Uterus (tissue), 4 donors: ENCODE measurements around the gene TFF1. TPM values are rescaled to one million over a fixed set of nuclear protein-coding genes. Genes with fewer than 3 reads are reported as not detected.

Experiments
- DNase-seq, 2 donors: peaks; one replicate each; pipeline ENCODE4 v3.0.0-alpha.2; 2019 to 2020
- H3K27ac ChIP-seq, 2 donors: fragments of 200-600 bp; sonication (generic); 1 replicate in 1 of 2; 2 replicates in 1 of 2; pipeline ENCODE4 v1.5.1; 2016 to 2018
- H3K27me3 ChIP-seq, 2 donors: fragments of 200-600 bp; sonication (generic); one replicate each; pipeline ENCODE4 v1.5.1; 2018 to 2019; ENCODE audit warnings: control low read depth in 1 of 2
- H3K36me3 ChIP-seq, 2 donors: fragments of 200-600 bp; sonication (generic); one replicate each; pipeline ENCODE4 v1.5.1; 2019; ENCODE audit warnings: control low read depth in 1 of 2
- H3K4me1 ChIP-seq, 2 donors: fragments of 200-600 bp; sonication (generic); one replicate each; pipeline ENCODE4 v1.5.1; 2018 to 2019; ENCODE audit warnings: control low read depth in 1 of 2
- H3K4me3 ChIP-seq, 2 donors: fragments of 200-600 bp; sonication (generic); 1 replicate in 1 of 2; 2 replicates in 1 of 2; pipeline ENCODE4 v1.5.1; 2018 to 2019; ENCODE audit warnings: mild to moderate bottlenecking in 1 of 2
- H3K9me3 ChIP-seq, 2 donors: fragments of 200-600 bp; sonication (generic); one replicate each; pipeline ENCODE4 v1.5.1; 2019; ENCODE audit warnings: control low read depth in 1 of 2
- CTCF ChIP-seq, 4 experiments: fragments of 200-600 bp in 2 of 4; fragments of 450-650 bp in 2 of 4; sonication (generic) in 2 of 4; IDR thresholded peaks; one replicate each; pipeline ENCODE4 v1.5.1; 2016 to 2019; ENCODE audit warnings: antibody characterized with exemption in 4 of 4, mild to moderate bottlenecking in 2 of 4, moderate library complexity in 1 of 4
- POLR2A ChIP-seq, 2 donors: fragments of 450-650 bp; IDR thresholded peaks; one replicate each; pipeline ENCODE4 v1.6.1; 2016; ENCODE audit warnings: antibody characterized with exemption in 2 of 2, mild to moderate bottlenecking in 1 of 2, moderate library complexity in 1 of 2
- intact Hi-C: fragments of 100-400 bp; cut with DNase I; formaldehyde crosslinking; loops from one replicate; pipeline ENCODE4 v1.15.1; 2023; ENCODE audit warnings: low total_unique reads
- total RNA-seq, 4 donors: library from RNA; depleted of rRNA in 3 of 4; stranded (reverse); fragments of >200 nt in 3 of 4; gene quantifications; one replicate each; pipeline versions ENCODE4 v1.1.0 to v1.2.4, GENCODE V29; 2014 to 2023
- donor health status: DM: yes; HTN: yes; CAD: no.

TFF1 gene
- total RNA-seq, 4 donors from 2014 or later: not detected

GRCh38 chr21:42384989-42385388, 18.7 kb upstream of the TFF1 start:
- Histone ChIP-seq H3K9me3 (peaks cover 0 to 3% of the 10 kb centered on the region in 2 donors), H3K4me1 (no peaks in the 10 kb centered on the region), H3K27ac (no peak overlapping the region), H3K36me3 (no peaks in the 10 kb centered on the region), H3K4me3 (no peak overlapping the region), H3K27me3 (no peaks in the 10 kb centered on the region)
- intact Hi-C loops: no loop called here
- TF ChIP-seq CTCF (IDR thresholded peaks at IDR 0.05) (no peak), POLR2A (IDR thresholded peaks at IDR 0.05) (no peak)
- DNase-seq: no peak

- Histone ChIP-seq H3K27me3 (no peaks in the 10 kb centered on the region), H3K36me3 (no peaks in the 10 kb centered on the region), H3K4me3 (no peak overlapping the region), H3K4me1 (no peaks in the 10 kb centered on the region), H3K9me3 (peaks cover 0 to 3% of the 10 kb centered on the region in 2 donors), H3K27ac (no peak overlapping the region)
- no peak for DNase-seq
- intact Hi-C loops: no loop called here
- TF ChIP-seq CTCF (IDR thresholded peaks at IDR 0.05): no peak
- no peak for TF ChIP-seq POLR2A (IDR thresholded peaks at IDR 0.05)
Measured at GRCh38 chr21:42384156-42384945, 18.0 kb upstream of the TFF1 start.

GRCh38 chr21:42383331-42383730, 17.0 kb upstream of the TFF1 start:
- Histone ChIP-seq H3K36me3 (no peaks in the 10 kb centered on the region), H3K9me3 (peaks cover 0 to 3% of the 10 kb centered on the region in 2 donors), H3K4me3 (no peak overlapping the region), H3K4me1 (no peaks in the 10 kb centered on the region), H3K27ac (no peak overlapping the region), H3K27me3 (no peaks in the 10 kb centered on the region)
- no peak for DNase-seq
- TF ChIP-seq POLR2A (IDR thresholded peaks at IDR 0.05) (no peak), CTCF (IDR thresholded peaks at IDR 0.05) (no peak)
- intact Hi-C loops: no loop called here

- H3K4me1 ChIP-seq: no peaks in the 10 kb centered on the region
- no peak overlapping the region for H3K27ac ChIP-seq
- intact Hi-C loops: no loop called here
- TF ChIP-seq POLR2A (IDR thresholded peaks at IDR 0.05) (no peak), CTCF (IDR thresholded peaks at IDR 0.05) (no peak)
- no peak overlapping the region for H3K4me3 ChIP-seq
- H3K9me3 ChIP-seq: peaks cover 0 to 3% of the 10 kb centered on the region in 2 donors
- H3K27me3 ChIP-seq: no peaks in the 10 kb centered on the region
- H3K36me3 ChIP-seq: no peaks in the 10 kb centered on the region
- DNase-seq: no peak
Measured at GRCh38 chr21:42382915-42383314, 16.6 kb upstream of the TFF1 start.

- intact Hi-C loops: no loop called here
Measured at GRCh38 chr21:42381347-42381984, 15.1 kb upstream of the TFF1 start.

More at GRCh38 chr21:42381347-42381984, 15.1 kb upstream of the TFF1 start:
- H3K9me3 ChIP-seq: peaks cover 0 to 3% of the 10 kb centered on the region in 2 donors
- no peak for DNase-seq
- no peak overlapping the region for H3K4me3 ChIP-seq
- no peak overlapping the region for H3K27ac ChIP-seq
- H3K36me3 ChIP-seq: no peaks in the 10 kb centered on the region
- no peaks in the 10 kb centered on the region for H3K4me1 ChIP-seq
- TF ChIP-seq POLR2A (IDR thresholded peaks at IDR 0.05) (no peak), CTCF (IDR thresholded peaks at IDR 0.05) (no peak)
- H3K27me3 ChIP-seq: no peaks in the 10 kb centered on the region
